GM10266 (cell line): ENCODE measurements around the gene ZGLP1.

Experiments
- DNase-seq: peaks from one replicate; pipeline ENCODE4 v3.0.0; 2012; ENCODE audit errors: extremely low spot score
- TF ChIP-seq, protein P1 (sequence below): IDR thresholded peaks from 2 replicates; pipeline ENCODE4 v1.5.1; 2012; ENCODE audit warnings: mild to moderate bottlenecking, low read depth; ENCODE audit not compliant: control insufficient read depth, insufficient read depth; ENCODE audit errors: missing control alignments

Gene ZGLP1

DNA sequence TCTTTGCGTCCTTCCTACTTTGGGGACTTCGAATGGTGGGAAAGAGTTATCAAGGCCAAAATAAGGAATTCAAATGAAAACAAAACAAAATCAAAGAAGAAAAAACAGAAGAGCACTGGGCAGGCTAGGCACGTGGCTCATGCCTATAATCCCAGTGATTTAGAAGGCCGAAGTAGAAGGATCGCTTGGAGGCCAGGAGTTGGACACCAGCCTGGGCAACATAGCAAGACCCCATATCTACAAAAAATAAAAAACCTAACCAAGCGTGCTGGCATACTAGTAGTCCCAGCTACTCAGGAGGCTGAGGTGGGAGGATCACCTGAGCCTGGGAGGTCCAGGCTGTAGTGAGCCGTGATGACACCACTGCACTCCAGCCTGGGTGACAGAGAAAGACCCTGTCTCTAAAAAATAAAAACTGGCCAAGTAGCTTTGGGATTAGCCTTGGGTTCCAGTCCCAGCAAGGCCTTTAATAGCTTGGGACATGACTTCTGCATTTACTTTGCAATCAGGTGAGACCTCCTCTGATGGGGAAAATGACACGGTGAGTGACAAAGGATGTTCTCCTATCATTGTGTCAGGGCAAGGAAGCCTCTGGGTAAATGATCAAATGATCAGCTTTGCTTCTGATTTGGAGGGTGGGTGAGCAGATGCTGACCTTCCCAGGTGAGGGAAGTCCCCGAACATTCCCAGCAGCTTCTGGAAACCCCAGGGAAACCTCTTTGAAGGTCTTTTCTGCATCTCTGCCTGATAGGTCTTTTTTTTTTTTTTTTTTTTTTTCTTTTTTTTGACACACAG lies 31.6 kb downstream of the ZGLP1 start:
- TF ChIP-seq, protein P1, sequence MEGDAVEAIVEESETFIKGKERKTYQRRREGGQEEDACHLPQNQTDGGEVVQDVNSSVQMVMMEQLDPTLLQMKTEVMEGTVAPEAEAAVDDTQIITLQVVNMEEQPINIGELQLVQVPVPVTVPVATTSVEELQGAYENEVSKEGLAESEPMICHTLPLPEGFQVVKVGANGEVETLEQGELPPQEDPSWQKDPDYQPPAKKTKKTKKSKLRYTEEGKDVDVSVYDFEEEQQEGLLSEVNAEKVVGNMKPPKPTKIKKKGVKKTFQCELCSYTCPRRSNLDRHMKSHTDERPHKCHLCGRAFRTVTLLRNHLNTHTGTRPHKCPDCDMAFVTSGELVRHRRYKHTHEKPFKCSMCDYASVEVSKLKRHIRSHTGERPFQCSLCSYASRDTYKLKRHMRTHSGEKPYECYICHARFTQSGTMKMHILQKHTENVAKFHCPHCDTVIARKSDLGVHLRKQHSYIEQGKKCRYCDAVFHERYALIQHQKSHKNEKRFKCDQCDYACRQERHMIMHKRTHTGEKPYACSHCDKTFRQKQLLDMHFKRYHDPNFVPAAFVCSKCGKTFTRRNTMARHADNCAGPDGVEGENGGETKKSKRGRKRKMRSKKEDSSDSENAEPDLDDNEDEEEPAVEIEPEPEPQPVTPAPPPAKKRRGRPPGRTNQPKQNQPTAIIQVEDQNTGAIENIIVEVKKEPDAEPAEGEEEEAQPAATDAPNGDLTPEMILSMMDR = no peak
- no peak for DNase-seq

- no peak for DNase-seq
- TF ChIP-seq, protein P1 = no peak
These were observed 35.0 kb downstream of the ZGLP1 start for GRCh38 chr19:10274589-10274988.

DNA sequence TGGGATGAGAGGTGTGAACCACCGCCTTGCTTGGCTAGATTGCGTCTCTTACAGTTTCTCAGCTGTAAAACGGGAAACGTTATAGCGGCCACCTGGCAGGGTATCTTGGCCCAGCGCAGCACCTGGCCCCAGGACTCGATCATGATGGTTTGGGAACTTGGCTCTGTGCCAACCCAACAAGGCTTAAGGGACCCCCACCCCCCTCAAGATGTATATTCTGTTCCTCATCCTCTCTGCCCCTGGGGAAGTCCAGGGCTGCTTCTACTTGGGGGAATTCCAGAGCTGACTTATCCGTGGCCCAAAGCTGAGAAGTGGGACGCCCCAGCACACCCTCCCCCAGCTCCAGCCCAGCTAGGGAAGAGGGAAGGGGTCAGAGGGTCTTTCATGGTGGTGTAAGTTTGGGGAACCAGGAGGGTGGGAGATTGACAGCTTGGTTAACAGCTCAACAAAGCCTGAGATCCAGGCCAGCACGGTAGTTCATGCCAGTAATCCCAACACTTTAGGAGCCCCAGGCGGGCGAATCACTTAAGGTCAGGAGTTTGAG lies 38.0 kb downstream of the ZGLP1 start:
- TF ChIP-seq, protein P1 = no peak
- DNase-seq = peak; percentile 55

- TF ChIP-seq, protein P1 = peak; percentile 19
- peak; percentile 78 for DNase-seq
These were observed 38.8 kb downstream of the ZGLP1 start, which contains the start of gene ICAM1 for GRCh38 chr19:10270616-10271394. ICAM1 (plus strand) TSS chr19:10271120; CDS start chr19:10271160, 40 bp downstream.

DNA sequence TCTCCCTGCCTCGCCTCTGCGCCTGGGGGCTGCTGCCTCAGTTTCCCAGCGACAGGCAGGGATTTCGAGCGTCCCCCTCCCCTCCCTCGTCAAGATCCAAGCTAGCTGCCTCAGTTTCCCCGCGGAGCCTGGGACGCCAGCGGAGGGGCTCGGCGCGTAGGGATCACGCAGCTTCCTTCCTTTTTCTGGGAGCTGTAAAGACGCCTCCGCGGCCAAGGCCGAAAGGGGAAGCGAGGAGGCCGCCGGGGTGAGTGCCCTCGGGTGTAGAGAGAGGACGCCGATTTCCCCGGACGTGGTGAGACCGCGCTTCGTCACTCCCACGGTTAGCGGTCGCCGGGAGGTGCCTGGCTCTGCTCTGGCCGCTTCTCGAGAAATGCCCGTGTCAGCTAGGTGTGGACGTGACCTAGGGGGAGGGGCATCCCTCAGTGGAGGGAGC lies 39.4 kb downstream of the ZGLP1 start:
- TF ChIP-seq, protein P1 = no peak
- DNase-seq = peak; percentile 69

DNA sequence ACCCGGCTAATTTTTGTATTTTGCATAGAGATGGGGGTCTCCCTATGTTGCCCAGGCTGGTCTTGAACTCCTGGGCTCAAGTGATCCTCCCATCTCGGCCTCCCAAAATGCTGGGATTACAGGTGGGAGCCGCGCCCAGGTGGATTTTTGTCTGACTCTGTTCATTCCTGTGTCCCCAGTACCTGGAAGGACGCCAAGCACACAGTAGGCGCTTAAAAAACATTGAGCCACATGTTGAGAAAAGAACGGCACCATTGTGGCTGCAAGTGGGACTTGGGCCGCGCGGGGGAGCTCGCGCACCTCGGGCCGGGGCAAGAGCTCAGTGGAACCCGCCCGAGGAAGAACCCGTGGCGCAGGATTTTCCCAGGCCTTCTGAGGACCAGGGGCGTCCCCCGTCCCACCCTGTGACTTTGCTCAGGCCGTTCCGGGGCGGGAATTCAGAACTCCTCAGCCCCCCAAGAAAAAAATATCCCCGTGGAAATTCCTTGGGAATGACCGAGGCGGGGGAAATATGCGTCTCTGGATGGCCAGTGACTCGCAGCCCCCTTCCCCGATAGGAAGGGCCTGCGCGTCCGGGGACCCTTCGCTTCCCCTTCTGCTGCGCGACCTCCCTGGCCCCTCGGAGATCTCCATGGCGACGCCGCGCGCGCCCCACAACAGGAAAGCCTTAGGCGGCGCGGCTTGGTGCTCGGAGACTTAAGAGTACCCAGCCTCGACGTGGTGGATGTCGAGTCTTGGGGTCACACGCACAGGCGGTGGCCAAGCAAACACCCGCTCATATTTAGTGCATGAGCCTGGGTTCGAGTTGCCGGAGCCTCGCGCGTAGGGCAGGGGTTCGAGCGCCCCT lies 40.1 kb downstream of the ZGLP1 start:
- DNase-seq = peak; percentile 77
- TF ChIP-seq, protein P1 = peak; percentile 97
